ENCODE data around the gene ZNF84. TPM values are rescaled to one million over a fixed set of nuclear protein-coding genes. Genes with fewer than 3 reads are reported as not detected.
A peak's percentile ranks its signal among the peaks of the same experiment; 100 is the strongest.

ZNF84 gene
- total and polyA plus RNA-seq, 9 of the 15 experiments (the other 6 are each of a cell fraction or from before 2014, with no cell fraction given): 8.8 to 24.3 (median 12.1) TPM

- ATAC-seq: no peak
- in situ Hi-C loops (cut with MboI) (no loop called here), intact Hi-C loops (cut with micrococcal nuclease) (no loop called here)
- DNase-seq (ENCODE audit: extremely low read depth in 1 of 4, low spot score in 3 of 4): no peak
- no peaks in the 10 kb centered on the region for H3K9me1 ChIP-seq (ENCODE audit: control insufficient read depth, insufficient read depth, low read length)
- H3K4me3 ChIP-seq: no peak overlapping the region
- H3K4me2 ChIP-seq (ENCODE audit: insufficient read depth, low read length): no peak overlapping the region
- no peak overlapping the region for H2AFZ ChIP-seq (ENCODE audit: low read depth, low read length)
- H3K9ac ChIP-seq (ENCODE audit: insufficient read depth in 1 of 2, low read depth in 2 of 2, low read length in 2 of 2): no peak overlapping the region
- no peak overlapping the region for H3K27ac ChIP-seq (ENCODE audit: extremely low read depth, low read depth, low read length)
- CTCF ChIA-PET (ENCODE audit: low intra/inter-chr PET ratio): interaction anchor here (0.6 kb wide), 1 partner anchor 190 kb away, joined by 3 read pairs; no protein-coding TSS in a partner anchor
- FAIRE-seq: no peak
- POLR2A ChIA-PET: no interaction called here
- H3K27me3 ChIP-seq (ENCODE audit: control insufficient read depth in 2 of 2, insufficient read depth in 2 of 2, low read length in 2 of 2): no peaks in the 10 kb centered on the region
- H4K20me1 ChIP-seq (replicated peaks; ENCODE audit: control insufficient read depth, insufficient read depth, low read length): no peaks in the 10 kb centered on the region
- H3K79me2 ChIP-seq (ENCODE audit: control insufficient read depth, insufficient read depth, low read length): no peaks in the 10 kb centered on the region; the same call in 2 of the 3 replicates
- no peaks in the 10 kb centered on the region for H3K4me1 ChIP-seq (replicated peaks in 1 of 2; ENCODE audit: control insufficient read depth in 2 of 2, insufficient read depth in 2 of 2, low read length in 2 of 2)
- H3K9me3 ChIP-seq (replicated peaks; ENCODE audit: control insufficient read depth, insufficient read depth, low read depth, low read length): peaks cover 12% of the 10 kb centered on the region
- BruUV-seq (replicated peaks): no TSS peak
- TF ChIP-seq ZC3H11A (IDR thresholded peaks at IDR 0.05; ENCODE audit: low read depth, low read length): no peak
- TF ChIP-seq MEF2A (IDR thresholded peaks at IDR 0.05; ENCODE audit: control insufficient read depth, low read depth, low read length): peak; percentile 54; the same call in 1 of the 2 replicates
- TF ChIP-seq KLF10 (CRISPR knock-in tag; IDR thresholded peaks at IDR 0.05): no peak
- no peak for TF ChIP-seq TEAD2 (tag; IDR thresholded peaks at IDR 0.05)
- TF ChIP-seq C11orf30 (IDR thresholded peaks at IDR 0.05; ENCODE audit: low read depth): no peak
- no peak for TF ChIP-seq STAT6 (CRISPR knock-in tag; IDR thresholded peaks at IDR 0.05)
- TF ChIP-seq ADNP (tag; IDR thresholded peaks at IDR 0.05): no peak
- TF ChIP-seq HDAC6 (IDR thresholded peaks at IDR 0.05; ENCODE audit: low read depth, low read length): no peak
- TF ChIP-seq ZNF232 (CRISPR knock-in tag; IDR thresholded peaks at IDR 0.05): no peak
- no peak for TF ChIP-seq ZNF143 (CRISPR knock-in tag; IDR thresholded peaks at IDR 0.05)
- 0 out of 2 replicates have a peak, but pooled peaks have one; percentile 5 for TF ChIP-seq CBFA2T3 (IDR thresholded peaks at IDR 0.05)
- no peak for TF ChIP-seq TSC22D4 (tag; IDR thresholded peaks at IDR 0.05)
- no peak for TF ChIP-seq CEBPG (CRISPR knock-in tag; IDR thresholded peaks at IDR 0.05)
- no peak for TF ChIP-seq CEBPG (tag; conservative IDR thresholded peaks at IDR 0.05 in 1 of 2, IDR thresholded peaks at IDR 0.05 in 1 of 2)
- TF ChIP-seq ZBTB2 (IDR thresholded peaks at IDR 0.05): no peak
- no peak for TF ChIP-seq ZNF384 (IDR thresholded peaks at IDR 0.05; ENCODE audit: low read depth, low read length)
- no peak for TF ChIP-seq RCOR1 (IDR thresholded peaks at IDR 0.05; ENCODE audit: borderline replicate concordance in 1 of 2, low read depth in 2 of 2, low read length in 2 of 2)
- H3K36me3 ChIP-seq (ENCODE audit: control insufficient read depth, insufficient read depth, low read length): no peaks in the 10 kb centered on the region
- 6% methylated on average over 1 of the region's 1 CpG for WGBS (ENCODE audit: insufficient coverage, low coverage, missing lambda C conversion rate)
Observed at GRCh38 chr12:132998741-132999140, 38.6 kb upstream of the ZNF84 start.

Measured in K562 (cell line).